Suppressor macrophage treated with lipopolysaccharide for 4 hours (primary cell): ENCODE results near the gene CACNG6.
"Not testable (repeated sequence)": the region's sequence is repeated elsewhere in the genome, so short reads cannot be mapped to it uniquely, and the experiment has no call there.

Experiments
- DNase-seq: peaks from one replicate; pipeline ENCODE4 v3.0.0-alpha.2; 2020

Gene CACNG6

DNA sequence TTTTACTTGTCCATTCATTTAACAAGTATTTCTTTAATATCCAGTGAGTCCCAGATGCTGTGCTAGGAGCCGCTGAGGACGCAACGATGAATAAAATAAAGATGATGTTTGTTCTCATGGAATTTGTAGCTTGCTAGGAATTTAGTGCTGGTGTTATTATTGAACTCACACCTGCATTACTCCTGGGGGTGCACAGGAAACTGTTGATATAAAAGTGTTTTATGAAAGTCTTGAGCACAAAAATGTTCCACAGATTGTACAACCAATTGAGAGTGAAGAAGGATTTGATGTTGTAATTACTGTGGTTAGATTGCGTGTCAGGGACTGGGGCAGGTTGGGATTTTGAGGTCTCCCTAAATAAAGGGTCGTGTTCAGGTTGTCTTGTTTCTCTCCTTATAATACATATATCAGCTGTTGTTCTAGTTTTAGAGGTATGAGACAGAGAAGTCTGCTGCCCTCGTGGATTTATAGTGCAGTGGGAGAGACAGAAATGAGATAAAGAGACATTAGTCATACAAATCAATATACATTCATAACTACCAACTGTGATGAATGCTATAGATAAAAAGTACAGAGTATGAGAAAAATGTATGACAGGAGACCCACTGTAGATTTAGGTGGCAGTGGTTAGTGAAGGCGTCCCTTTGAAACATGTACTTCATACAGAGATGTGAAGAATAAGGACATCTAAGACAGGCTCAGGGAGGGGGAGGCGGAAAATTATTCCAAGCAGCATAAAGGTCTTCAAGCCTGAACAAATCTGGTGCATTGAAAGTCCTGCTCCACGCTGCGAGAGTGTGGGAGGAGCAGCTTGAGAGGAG, 11.3 kb downstream of the CACNG6 start:
- no peak for DNase-seq

DNA sequence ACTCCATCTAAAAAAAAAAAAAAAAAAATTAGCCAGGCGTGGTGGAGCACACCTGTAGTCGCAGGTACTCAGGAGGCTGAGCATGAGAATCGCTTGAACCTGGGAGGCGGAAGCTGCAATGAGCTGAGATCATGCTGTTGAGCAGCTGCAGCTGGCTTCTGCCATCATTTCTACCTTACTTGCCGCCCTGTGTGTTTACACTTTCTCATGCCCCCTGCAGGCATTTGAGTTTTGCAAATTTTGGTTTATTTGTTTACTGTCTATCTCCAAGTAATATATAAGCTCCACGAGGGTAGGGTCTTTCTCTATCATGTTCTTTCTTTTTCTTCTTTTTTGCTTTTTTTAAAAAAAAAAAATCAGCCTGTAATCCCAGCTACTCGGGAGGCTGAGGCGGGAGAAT, 18.0 kb downstream of the CACNG6 start:
- DNase-seq: no peak

GRCh38 chr19:54010474-54010873, 19.0 kb downstream of the CACNG6 start:
- DNase-seq: no peak

DNA sequence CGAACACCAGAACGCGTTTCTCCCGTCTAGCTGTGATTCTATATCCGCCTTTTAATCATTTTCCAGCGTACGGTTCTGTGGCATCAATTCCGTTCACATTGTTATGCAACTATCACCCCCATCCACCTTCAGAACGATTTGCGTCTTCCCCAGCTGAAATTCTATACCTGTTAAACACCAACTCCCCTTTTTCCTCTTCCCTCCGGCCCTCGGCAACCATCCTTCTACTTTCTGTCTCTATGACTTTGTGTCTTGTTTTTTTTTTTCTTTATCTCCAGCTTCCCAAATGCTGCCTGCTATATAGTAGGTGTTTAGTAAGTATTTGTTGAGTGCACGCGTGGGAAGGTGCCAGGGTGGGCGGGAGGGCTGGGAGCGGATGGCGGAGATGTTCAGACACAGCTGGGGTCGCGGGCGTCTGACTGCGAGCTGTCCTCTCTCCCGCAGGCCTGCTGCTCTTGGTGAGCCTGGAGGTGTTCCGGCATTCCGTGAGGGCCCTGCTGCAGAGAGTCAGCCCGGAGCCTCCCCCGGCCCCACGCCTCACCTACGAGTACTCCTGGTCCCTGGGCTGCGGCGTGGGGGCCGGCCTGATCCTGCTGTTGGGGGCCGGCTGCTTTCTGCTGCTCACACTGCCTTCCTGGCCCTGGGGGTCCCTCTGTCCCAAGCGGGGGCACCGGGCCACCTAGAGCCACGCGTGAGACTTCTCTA, 20.2 kb downstream of the CACNG6 start:
- no peak for DNase-seq

GRCh38 chr19:54013866-54014265, 22.4 kb downstream of the CACNG6 start:
- DNase-seq: no peak

DNA sequence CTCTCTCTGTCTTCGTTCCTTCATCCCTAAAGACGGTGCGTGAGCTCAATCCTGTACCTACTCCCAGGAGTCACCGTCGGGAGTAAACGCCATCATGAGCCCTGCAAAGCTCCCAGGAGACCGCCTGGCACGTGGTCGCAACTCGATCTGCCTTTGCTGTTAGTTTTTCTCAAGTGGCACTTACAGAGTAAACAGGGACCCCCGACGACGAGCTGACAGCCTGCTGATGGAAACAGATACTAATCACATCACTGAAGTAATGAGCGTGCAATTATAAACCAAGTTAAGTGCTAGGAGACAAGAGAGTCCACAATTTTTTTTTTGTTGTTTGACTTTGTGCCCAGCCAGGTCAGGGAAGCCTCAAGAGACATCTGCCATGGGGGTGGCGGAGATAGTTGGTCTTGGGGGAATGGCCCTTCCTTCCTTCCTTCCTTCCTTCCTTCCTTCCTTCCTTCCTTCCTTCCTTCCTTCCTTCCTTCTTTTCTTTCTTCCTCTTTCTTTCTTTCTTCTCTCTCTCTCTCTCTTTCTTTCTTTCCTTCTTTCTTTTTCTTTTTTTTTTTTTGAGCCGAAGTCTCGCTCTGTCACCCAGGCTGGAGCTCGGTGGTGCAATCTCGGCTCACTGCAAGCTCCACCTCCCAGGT, 23.6 kb downstream of the CACNG6 start:
- no peak for DNase-seq

- peak; percentile 40 for DNase-seq
Observed at GRCh38 chr19:54017261-54017660, 25.8 kb downstream of the CACNG6 start.

- no peak for DNase-seq
Observed at GRCh38 chr19:54021363-54021762, 29.9 kb downstream of the CACNG6 start.

DNA sequence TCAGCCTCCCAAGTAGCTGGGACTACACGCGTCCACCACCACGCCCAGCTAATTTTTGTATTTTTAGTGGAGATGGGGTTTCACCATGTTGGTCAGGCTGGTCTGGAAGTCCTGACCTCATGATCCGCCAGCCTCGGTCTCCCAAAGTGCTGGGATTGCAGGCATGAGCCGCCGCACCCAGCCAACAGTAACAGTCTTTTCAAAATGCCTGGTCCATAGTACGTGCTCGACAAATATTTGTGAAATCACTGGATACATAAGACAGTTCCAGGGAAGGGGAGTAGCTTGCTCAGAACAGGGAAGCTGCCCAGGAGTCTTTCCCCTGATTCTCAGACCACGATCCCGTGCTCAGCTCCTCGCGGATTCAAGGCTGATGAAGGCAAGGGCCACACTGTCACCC, 30.5 kb downstream of the CACNG6 start:
- no peak for DNase-seq

- no peak for DNase-seq
Observed at GRCh38 chr19:54023191-54023590, 31.8 kb downstream of the CACNG6 start.

DNA sequence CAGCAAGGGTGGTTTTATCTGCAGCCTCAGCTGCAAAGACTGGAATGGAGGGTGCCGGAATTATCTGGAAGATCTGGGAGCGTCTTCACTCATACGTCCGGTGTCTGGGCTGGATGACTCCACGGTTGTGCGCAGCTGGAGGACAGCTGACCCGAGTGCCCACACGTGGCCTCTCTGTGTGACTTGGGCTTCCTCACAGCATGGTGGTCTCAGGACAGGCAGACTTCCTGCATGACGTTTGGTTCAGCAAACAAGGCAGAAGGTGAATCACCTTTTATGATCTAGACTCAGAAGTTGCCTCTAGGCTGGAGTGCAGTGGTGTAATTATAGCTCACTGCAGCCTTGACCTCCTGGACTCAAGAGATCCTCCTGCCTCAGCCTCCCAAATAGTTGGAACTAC, 33.2 kb downstream of the CACNG6 start:
- DNase-seq: no peak

- no peak for DNase-seq
Observed at GRCh38 chr19:54026656-54027055, 35.2 kb downstream of the CACNG6 start.

GRCh38 chr19:54029301-54029700, 37.9 kb downstream of the CACNG6 start:
- no peak for DNase-seq

GRCh38 chr19:54029930-54030490, 38.6 kb downstream of the CACNG6 start:
- peak; percentile 81 for DNase-seq

DNA sequence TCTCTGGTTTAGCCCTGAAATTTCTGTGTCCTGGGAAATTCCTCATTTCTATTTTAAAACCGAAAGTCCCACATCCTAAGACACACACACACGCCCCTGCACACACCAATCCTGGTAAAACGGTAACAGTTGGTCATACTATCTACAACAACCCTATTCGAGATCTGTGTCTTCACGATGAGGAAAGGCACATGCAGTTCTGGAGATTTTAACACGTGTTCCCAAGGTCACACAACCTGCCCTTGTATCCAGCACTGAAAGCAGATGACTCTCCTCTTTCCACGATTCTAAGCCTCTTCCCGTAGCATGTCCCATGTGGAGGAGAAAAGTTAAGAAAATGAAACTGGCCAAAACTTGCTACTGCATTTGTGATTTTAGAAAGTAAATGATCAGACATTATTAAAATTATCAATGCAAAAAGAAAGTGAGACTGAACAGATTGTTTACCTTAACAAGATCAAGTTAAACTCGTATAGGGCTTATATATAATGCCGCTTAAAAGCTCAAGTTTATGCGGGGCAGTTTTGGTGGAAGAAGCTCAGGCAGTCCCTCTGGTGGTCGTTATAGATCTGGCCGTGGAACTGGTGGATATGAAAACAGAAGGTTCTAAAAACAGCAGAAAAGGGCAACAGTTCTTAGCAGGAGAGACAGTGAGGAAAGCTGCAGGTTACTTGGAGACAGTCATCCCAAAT, 39.6 kb downstream of the CACNG6 start:
- peak; percentile 20 for DNase-seq

DNA sequence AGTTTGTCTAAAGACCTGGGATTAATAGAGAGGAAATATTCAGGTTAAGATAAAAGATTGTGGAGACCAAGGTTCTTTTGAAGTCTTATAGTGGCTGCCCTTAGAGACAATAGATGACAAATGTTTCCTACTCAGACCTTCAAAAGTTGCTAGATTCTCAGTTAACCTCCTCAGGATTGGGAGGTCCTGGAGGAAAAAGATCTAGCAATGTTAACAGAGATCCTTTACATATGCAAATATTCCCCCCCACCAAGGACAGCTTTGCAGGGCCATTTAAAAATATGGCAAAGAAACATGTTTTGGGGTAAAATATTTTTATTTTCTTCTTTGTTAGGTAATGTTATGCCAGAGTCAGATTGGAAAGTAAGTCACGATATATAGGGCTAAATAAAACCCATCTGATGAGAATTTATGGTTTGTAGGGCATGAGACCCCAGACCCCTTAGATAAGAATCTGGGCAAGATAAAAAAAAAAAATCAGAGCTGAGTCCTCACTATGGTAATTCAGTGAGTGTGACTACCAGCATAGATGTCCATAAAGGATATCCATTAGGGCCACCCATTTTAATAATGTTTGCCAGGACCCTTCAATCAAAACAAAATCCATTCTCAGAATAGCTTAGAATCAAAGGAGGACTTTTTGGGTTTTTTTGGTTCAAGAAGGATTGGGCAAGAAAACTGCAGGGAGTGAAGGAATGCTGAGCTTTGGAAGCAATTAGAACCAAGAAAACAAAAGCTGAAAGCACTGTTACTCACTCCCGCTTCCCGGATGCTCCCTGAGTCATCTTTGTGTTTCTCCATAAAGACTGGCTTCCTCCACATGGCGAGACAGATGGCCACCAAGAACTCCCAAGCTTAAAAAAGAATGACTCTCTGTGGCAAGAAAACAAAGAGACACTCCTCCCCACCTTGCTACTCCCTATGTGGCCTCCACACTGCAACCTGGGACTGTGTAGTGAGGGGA, 44.1 kb downstream of the CACNG6 start:
- DNase-seq: peak; percentile 67

GRCh38 chr19:54036542-54036941, 45.1 kb downstream of the CACNG6 start:
- not testable (repeated sequence) for DNase-seq

DNA sequence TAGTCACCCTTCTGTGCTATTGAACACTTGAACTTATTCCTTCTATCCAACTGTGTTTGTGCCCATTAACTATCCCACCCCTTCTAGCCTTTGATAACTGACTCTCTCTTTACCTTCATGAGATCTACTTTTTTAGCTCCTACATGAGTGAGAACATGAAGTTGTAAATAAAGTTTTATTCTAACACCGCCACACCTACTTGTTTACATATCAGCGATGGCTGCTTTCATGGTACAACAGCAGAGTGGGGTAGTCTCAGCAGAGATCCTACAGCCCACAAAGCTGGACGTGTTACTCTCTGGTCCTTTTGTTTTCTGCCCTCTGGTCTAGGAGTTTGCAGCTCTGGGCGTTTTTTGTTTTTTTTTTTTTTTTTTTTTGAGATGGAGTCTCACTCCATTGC, 48.6 kb downstream of the CACNG6 start:
- no peak for DNase-seq

DNA sequence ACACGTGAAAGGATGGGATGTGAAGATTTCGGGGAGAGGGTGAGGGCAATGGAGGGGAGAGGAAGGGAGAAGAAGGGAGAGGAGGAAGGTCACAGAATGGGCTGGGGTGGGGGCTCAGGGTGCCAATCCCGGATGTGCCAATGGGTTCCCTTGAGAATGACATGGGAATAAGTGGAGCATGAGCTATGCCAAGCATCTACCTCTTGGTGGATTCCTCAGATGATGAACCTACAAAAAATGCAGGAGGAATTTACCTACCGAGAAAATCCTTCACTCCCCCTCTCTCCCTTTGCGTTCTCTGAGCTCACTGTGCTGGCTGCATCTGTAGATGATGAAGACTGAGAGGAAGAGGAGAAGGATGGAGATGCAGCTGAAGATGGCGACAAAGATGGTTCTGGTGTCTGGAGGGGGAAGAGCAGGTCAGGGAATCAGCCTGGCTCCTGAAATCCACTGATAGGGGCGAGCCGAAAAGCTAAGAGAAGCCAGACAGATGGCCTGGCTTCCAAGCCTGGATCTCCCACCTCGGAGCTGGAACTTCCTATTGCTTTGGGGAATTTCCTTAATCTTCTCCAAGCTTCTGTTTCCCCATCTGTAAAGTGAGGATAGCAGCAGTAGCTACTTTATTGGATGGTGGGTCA, 50.7 kb downstream of the CACNG6 start:
- DNase-seq: no peak

- no peak for DNase-seq
Observed at GRCh38 chr19:54042989-54043388, 51.6 kb downstream of the CACNG6 start.

DNA sequence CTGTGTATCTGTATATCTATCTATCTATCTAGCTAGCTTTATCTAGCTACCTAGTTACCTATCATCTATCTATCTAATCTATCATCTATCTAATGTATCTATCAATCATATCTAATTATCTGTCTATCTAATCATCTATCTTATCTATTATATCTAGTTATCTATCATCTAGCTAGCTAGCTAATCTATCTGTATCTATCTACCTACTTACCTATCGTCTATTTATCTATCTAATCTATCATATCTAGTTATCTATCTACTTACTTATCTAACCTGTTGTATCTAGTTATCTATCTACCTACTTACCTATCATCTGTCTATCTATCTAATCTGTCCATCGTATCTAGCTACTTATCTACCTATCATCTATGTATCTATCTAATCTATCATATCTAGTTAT, 54.3 kb downstream of the CACNG6 start:
- no peak for DNase-seq
